Retinal pigment epithelial cell (primary cell): Measurements from ENCODE around the gene ATP6V1C2.

Experiments
- DNase-seq: peaks from one replicate; pipeline ENCODE4 v3.0.0-alpha.2; 2010; ENCODE audit warnings: low read depth
- H3K4me3 ChIP-seq: 2 replicates; pipeline ENCODE4 v1.5.1; 2011; ENCODE audit warnings: mild to moderate bottlenecking, low read length, control low read depth, moderate library complexity
- CTCF ChIP-seq: conservative IDR thresholded peaks from 2 replicates; pipeline ENCODE4 v1.5.1; 2011; ENCODE audit warnings: low read depth, low read length, control low read depth, inconsistent platforms

ATP6V1C2 gene

GRCh38 chr2:10759151-10759714 lies 37.8 kb downstream of the ATP6V1C2 start:
- no peak for DNase-seq
- H3K4me3 ChIP-seq, result no peak overlapping the region
- TF ChIP-seq CTCF, result no peak

- no peak for TF ChIP-seq CTCF
- no peak overlapping the region for H3K4me3 ChIP-seq
- no peak for DNase-seq
Observed at GRCh38 chr2:10760794-10761504, 39.5 kb downstream of the ATP6V1C2 start.

GRCh38 chr2:10761591-10761990 lies 40.2 kb downstream of the ATP6V1C2 start:
- H3K4me3 ChIP-seq, result no peak overlapping the region
- no peak for TF ChIP-seq CTCF
- DNase-seq, result no peak

GRCh38 chr2:10762651-10763460 lies 41.4 kb downstream of the ATP6V1C2 start:
- H3K4me3 ChIP-seq, result no peak overlapping the region
- DNase-seq, result no peak
- no peak for TF ChIP-seq CTCF

GRCh38 chr2:10763461-10763800 lies 42.0 kb downstream of the ATP6V1C2 start:
- no peak overlapping the region for H3K4me3 ChIP-seq
- no peak for TF ChIP-seq CTCF
- no peak for DNase-seq

GRCh38 chr2:10764096-10764785 lies 42.8 kb downstream of the ATP6V1C2 start:
- no peak for TF ChIP-seq CTCF
- DNase-seq, result no peak
- no peak overlapping the region for H3K4me3 ChIP-seq
